ENCODE results near the gene PRRX1. TPM values are rescaled to one million over a fixed set of nuclear protein-coding genes. Genes with fewer than 3 reads are reported as not detected.

PRRX1 gene
- total and polyA plus RNA-seq, 2 of the 13 experiments (the other 11 are each of a cell fraction or from before 2014, with no cell fraction given) = not detected

GRCh38 chr1:170694172-170694926, 30.4 kb downstream of the PRRX1 start:
- Histone ChIP-seq H3K27ac (ENCODE audit: extremely low read length, insufficient read depth, low read length) (no peak overlapping the region), H3K79me2 (ENCODE audit: insufficient read depth, low read length) (no peaks in the 10 kb centered on the region), H3K27me3 (ENCODE audit: control insufficient read depth in 1 of 2, insufficient read depth in 2 of 2, low read length in 2 of 2) (no peaks in the 10 kb centered on the region), H4K20me1 (ENCODE audit: insufficient read depth, low read length) (no peaks in the 10 kb centered on the region), H3K9ac (ENCODE audit: insufficient read depth, low read depth, low read length) (no peak overlapping the region), H3K4me1 (ENCODE audit: insufficient read depth, low read length) (no peaks in the 10 kb centered on the region), H2AFZ (ENCODE audit: low read length) (no peak overlapping the region), H3K4me3 (replicated peaks in 1 of 3; ENCODE audit: insufficient read depth in 1 of 3, low read depth in 2 of 3, low read length in 3 of 3) (no peak overlapping the region), H3K4me2 (ENCODE audit: low read depth, low read length) (no peak overlapping the region), H3K36me3 (replicated peaks in 1 of 2; ENCODE audit: control insufficient read depth in 1 of 2, insufficient read depth in 2 of 2, low read length in 2 of 2) (no peaks in the 10 kb centered on the region), H3K9me3 (ENCODE audit: low read length) (no peaks in the 10 kb centered on the region)
- FAIRE-seq (no peak), ATAC-seq (no peak), DNase-seq (ENCODE audit: low spot score) (no peak)
- TF ChIP-seq, protein P1, sequence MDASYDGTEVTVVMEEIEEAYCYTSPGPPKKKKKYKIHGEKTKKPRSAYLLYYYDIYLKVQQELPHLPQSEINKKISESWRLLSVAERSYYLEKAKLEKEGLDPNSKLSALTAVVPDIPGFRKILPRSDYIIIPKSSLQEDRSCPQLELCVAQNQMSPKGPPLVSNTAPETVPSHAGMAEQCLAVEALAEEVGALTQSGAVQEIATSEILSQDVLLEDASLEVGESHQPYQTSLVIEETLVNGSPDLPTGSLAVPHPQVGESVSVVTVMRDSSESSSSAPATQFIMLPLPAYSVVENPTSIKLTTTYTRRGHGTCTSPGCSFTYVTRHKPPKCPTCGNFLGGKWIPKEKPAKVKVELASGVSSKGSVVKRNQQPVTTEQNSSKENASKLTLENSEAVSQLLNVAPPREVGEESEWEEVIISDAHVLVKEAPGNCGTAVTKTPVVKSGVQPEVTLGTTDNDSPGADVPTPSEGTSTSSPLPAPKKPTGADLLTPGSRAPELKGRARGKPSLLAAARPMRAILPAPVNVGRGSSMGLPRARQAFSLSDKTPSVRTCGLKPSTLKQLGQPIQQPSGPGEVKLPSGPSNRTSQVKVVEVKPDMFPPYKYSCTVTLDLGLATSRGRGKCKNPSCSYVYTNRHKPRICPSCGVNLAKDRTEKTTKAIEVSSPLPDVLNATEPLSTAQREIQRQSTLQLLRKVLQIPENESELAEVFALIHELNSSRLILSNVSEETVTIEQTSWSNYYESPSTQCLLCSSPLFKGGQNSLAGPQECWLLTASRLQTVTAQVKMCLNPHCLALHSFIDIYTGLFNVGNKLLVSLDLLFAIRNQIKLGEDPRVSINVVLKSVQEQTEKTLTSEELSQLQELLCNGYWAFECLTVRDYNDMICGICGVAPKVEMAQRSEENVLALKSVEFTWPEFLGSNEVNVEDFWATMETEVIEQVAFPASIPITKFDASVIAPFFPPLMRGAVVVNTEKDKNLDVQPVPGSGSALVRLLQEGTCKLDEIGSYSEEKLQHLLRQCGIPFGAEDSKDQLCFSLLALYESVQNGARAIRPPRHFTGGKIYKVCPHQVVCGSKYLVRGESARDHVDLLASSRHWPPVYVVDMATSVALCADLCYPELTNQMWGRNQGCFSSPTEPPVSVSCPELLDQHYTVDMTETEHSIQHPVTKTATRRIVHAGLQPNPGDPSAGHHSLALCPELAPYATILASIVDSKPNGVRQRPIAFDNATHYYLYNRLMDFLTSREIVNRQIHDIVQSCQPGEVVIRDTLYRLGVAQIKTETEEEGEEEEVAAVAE (CRISPR knock-in tag; IDR thresholded peaks at IDR 0.05; ENCODE audit: borderline replicate concordance) = no peak
- TF ChIP-seq KAT8 (CRISPR knock-in tag; IDR thresholded peaks at IDR 0.05) (no peak), ZFP36 (IDR thresholded peaks at IDR 0.05; ENCODE audit: borderline replicate concordance, low read depth, low read length, partially characterized antibody) (no peak), ZNF430 (CRISPR knock-in tag; IDR thresholded peaks at IDR 0.05) (no peak), ZNF615 (CRISPR knock-in tag; IDR thresholded peaks at IDR 0.05; ENCODE audit: borderline replicate concordance) (no peak), CBX1 (IDR thresholded peaks at IDR 0.05; ENCODE audit: low read depth) (no peak), NFYB (CRISPR knock-in tag; IDR thresholded peaks at IDR 0.05) (no peak), ZNF24 (IDR thresholded peaks at IDR 0.05) (no peak), SP2 (CRISPR knock-in tag; IDR thresholded peaks at IDR 0.05) (no peak), ZNF274 (CRISPR knock-in tag; IDR thresholded peaks at IDR 0.05) (no peak), PCBP1 (IDR thresholded peaks at IDR 0.05; ENCODE audit: borderline replicate concordance, low read depth, low read length) (no peak)
- TF ChIP-seq, protein P2, sequence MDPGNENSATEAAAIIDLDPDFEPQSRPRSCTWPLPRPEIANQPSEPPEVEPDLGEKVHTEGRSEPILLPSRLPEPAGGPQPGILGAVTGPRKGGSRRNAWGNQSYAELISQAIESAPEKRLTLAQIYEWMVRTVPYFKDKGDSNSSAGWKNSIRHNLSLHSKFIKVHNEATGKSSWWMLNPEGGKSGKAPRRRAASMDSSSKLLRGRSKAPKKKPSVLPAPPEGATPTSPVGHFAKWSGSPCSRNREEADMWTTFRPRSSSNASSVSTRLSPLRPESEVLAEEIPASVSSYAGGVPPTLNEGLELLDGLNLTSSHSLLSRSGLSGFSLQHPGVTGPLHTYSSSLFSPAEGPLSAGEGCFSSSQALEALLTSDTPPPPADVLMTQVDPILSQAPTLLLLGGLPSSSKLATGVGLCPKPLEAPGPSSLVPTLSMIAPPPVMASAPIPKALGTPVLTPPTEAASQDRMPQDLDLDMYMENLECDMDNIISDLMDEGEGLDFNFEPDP (CRISPR knock-in tag; conservative IDR thresholded peaks at IDR 0.05) = no peak
- TF ChIP-seq, protein P3, sequence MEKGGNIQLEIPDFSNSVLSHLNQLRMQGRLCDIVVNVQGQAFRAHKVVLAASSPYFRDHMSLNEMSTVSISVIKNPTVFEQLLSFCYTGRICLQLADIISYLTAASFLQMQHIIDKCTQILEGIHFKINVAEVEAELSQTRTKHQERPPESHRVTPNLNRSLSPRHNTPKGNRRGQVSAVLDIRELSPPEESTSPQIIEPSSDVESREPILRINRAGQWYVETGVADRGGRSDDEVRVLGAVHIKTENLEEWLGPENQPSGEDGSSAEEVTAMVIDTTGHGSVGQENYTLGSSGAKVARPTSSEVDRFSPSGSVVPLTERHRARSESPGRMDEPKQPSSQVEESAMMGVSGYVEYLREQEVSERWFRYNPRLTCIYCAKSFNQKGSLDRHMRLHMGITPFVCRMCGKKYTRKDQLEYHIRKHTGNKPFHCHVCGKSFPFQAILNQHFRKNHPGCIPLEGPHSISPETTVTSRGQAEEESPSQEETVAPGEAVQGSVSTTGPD (CRISPR knock-in tag; IDR thresholded peaks at IDR 0.05) = no peak
- ChIA-PET POLR2A (no interaction called here), CTCF (ENCODE audit: low intra/inter-chr PET ratio, low total read pairs) (no interaction called here)
- in situ Hi-C loops (cut with HindIII; ENCODE audit: extremely low pct_ligation_motif_present, low pct_unique_long_range_greater_than_20kb) (no loop called here), intact Hi-C loops (cut with micrococcal nuclease; ENCODE audit: unreplicated experiment) (no loop called here)
- no TSS peak for BruUV-seq (replicated peaks)
- 18% methylated on average over 6 of the region's 6 CpGs for whole genome bisulfite sequencing (ENCODE audit: low lambda C conversion rate)

Measured in HepG2 (cell line).